Erythroblast (primary cell): ENCODE results near the gene U2AF1.
"Not testable (repeated sequence)": the region's sequence is repeated elsewhere in the genome, so short reads cannot be mapped to it uniquely, and the experiment has no call there.

Experiments used
- GATA1 ChIP-seq: IDR thresholded peaks from 2 replicates; pipeline ENCODE4 v1.6.1; 2011; ENCODE audit warnings: low read depth, mild to moderate bottlenecking, control low read depth, low read length, moderate library complexity
- POLR2A ChIP-seq: IDR thresholded peaks from 2 replicates; pipeline ENCODE4 v1.6.1; 2011; ENCODE audit warnings: mild to moderate bottlenecking, low read length

GRCh38 chr21:43134520-43134919 is 27.1 kb upstream of the U2AF1 start:
- TF ChIP-seq POLR2A, GATA1: not testable (repeated sequence)
